ENCODE results near the gene C9orf43. TPM values are rescaled to one million over a fixed set of nuclear protein-coding genes. Genes with fewer than 3 reads are reported as not detected.
A peak's percentile ranks its signal among the peaks of the same experiment; 100 is the strongest.

C9orf43 gene
- total and polyA plus RNA-seq, 10 of the 15 experiments (the other 5 are each of a cell fraction or from before 2014, with no cell fraction given): 0.08 to 0.79 (median 0.55) TPM

- no peak for TF ChIP-seq BACH1 (IDR thresholded peaks at IDR 0.05; ENCODE audit: borderline replicate concordance)
- no peak for TF ChIP-seq IKZF1 (conservative IDR thresholded peaks at IDR 0.05)
- no peak for TF ChIP-seq MYC (IDR thresholded peaks at IDR 0.05; ENCODE audit: insufficient read depth, insufficient read length, insufficient replicate concordance, low read length, severe bottlenecking)
- TF ChIP-seq, protein P1, sequence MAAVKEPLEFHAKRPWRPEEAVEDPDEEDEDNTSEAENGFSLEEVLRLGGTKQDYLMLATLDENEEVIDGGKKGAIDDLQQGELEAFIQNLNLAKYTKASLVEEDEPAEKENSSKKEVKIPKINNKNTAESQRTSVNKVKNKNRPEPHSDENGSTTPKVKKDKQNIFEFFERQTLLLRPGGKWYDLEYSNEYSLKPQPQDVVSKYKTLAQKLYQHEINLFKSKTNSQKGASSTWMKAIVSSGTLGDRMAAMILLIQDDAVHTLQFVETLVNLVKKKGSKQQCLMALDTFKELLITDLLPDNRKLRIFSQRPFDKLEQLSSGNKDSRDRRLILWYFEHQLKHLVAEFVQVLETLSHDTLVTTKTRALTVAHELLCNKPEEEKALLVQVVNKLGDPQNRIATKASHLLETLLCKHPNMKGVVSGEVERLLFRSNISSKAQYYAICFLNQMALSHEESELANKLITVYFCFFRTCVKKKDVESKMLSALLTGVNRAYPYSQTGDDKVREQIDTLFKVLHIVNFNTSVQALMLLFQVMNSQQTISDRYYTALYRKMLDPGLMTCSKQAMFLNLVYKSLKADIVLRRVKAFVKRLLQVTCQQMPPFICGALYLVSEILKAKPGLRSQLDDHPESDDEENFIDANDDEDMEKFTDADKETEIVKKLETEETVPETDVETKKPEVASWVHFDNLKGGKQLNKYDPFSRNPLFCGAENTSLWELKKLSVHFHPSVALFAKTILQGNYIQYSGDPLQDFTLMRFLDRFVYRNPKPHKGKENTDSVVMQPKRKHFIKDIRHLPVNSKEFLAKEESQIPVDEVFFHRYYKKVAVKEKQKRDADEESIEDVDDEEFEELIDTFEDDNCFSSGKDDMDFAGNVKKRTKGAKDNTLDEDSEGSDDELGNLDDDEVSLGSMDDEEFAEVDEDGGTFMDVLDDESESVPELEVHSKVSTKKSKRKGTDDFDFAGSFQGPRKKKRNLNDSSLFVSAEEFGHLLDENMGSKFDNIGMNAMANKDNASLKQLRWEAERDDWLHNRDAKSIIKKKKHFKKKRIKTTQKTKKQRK (IDR thresholded peaks at IDR 0.05; ENCODE audit: low read depth, low read length): no peak
- no peak for TF ChIP-seq HDGF (IDR thresholded peaks at IDR 0.05)
- TF ChIP-seq, protein P2, sequence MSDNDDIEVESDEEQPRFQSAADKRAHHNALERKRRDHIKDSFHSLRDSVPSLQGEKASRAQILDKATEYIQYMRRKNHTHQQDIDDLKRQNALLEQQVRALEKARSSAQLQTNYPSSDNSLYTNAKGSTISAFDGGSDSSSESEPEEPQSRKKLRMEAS (IDR thresholded peaks at IDR 0.05; ENCODE audit: low read depth, low read length): no peak
- no peak for TF ChIP-seq RAD51 (IDR thresholded peaks at IDR 0.05)
- no peak for TF ChIP-seq GABPA (IDR thresholded peaks at IDR 0.05; ENCODE audit: low read depth)
Observed at GRCh38 chr9:113398796-113399195, 11.8 kb upstream of the C9orf43 start (continued).

DNA sequence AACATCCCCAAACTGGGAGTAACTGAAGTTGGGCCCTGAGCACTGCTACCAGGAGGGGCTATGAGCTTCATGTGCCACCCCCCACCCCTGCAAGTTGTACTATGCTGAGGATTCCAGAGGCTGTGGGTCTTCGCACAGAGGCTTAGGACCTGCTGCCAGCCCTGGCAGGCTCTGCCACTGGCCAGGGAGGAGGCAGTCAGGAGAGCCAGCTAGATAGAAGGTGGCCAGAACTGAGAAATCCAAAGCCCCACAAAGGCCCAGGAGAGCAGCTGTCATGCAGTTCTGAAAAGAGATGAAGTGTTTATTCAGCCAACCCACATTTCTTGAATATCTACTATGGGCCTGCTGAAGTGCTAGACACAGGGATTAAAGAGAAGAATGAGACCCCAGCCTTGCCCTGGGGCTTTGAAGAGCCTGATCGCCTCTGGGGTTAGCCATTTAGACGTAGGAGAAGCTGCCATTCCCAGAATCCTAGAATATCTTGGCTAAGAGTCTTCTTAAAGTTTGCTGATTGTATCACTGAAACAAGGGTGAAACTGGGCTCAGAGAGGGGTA is 10.8 kb upstream of the C9orf43 start:
- no peaks in the 10 kb centered on the region for H3K27me3 ChIP-seq (replicated peaks in 1 of 2; ENCODE audit: control insufficient read depth in 2 of 2, insufficient read depth in 2 of 2, low read length in 1 of 2)
- no peak overlapping the region for H3K9ac ChIP-seq (ENCODE audit: control insufficient read depth, insufficient read depth, low read length)
- H3K4me1 ChIP-seq (ENCODE audit: control insufficient read depth, insufficient read depth, low read length): no peaks in the 10 kb centered on the region
- H3K4me2 ChIP-seq (ENCODE audit: control insufficient read depth, insufficient read depth): peak overlapping the region; percentile 69
- no peaks in the 10 kb centered on the region for H3K36me3 ChIP-seq (ENCODE audit: control insufficient read depth in 2 of 2, insufficient read depth in 2 of 2, low read length in 1 of 2)
- BruUV-seq (replicated peaks): no TSS peak
- no peaks in the 10 kb centered on the region for H3K9me3 ChIP-seq (replicated peaks; ENCODE audit: control insufficient read depth, insufficient read depth, low read length)
- RAD21 ChIA-PET (ENCODE audit: unreplicated experiment): interaction anchor here (1.7 to 1.8 kb wide), 2 partner anchors 10 to 258 kb away, joined by 5 to 6 read pairs; partner anchors contain the start of genes C9orf43 and POLE3
- H2AFZ ChIP-seq (ENCODE audit: control insufficient read depth, low read depth, low read length): no peak overlapping the region
- intact Hi-C loops (cut with micrococcal nuclease; ENCODE audit: unreplicated experiment): loop anchor here (2.0 to 10.0 kb wide), 5 partner anchors 23 to 1055 kb away; partner anchors contain the start of genes HDHD3 and WDR31
- CTCF ChIA-PET: interaction anchor here (0.8 to 9.2 kb wide), 10 partner anchors 10 to 257 kb away, joined by 3 to 96 read pairs (median 9); partner anchors contain the start of genes C9orf43, CDC26, POLE3 and PRPF4
- POLR2A ChIA-PET: interaction anchor here (0.6 to 2.8 kb wide), 4 partner anchors 10 to 167 kb away, joined by 3 to 12 read pairs (median 6); partner anchors contain the start of genes CDC26 and HDHD3
- SMC1A ChIA-PET (ENCODE audit: uncharacterized antibody, unreplicated experiment): interaction anchor here (0.7 to 3.8 kb wide), 7 partner anchors 11 to 258 kb away, joined by 3 to 12 read pairs (median 5); partner anchors contain the start of genes C9orf43, CDC26, FKBP15 and POLE3
- DNase-seq (ENCODE audit: low read depth, low spot score) (no peak), FAIRE-seq (no peak), ATAC-seq (no peak)
- 100% methylated on average over 3 of the region's 3 CpGs for WGBS (ENCODE audit: insufficient coverage, insufficient replicate concordance, low lambda C conversion rate, missing lambda C conversion rate)
- H3K4me3 ChIP-seq: no peak overlapping the region
- no peaks in the 10 kb centered on the region; the same call in 1 of the 2 replicates for H3K79me2 ChIP-seq (ENCODE audit: control insufficient read depth, insufficient read depth, low read length)
- no peaks in the 10 kb centered on the region for H4K20me1 ChIP-seq (ENCODE audit: control insufficient read depth, insufficient read depth)
- in situ Hi-C loops (cut with MboI): no loop called here
- no peak overlapping the region for H3K27ac ChIP-seq (ENCODE audit: control insufficient read depth, insufficient read depth)
- no peak for TF ChIP-seq CBX5 (IDR thresholded peaks at IDR 0.05; ENCODE audit: low read depth)
- no peak for TF ChIP-seq PAX5 (IDR thresholded peaks at IDR 0.05; ENCODE audit: borderline replicate concordance, low read depth, low read length)
- TF ChIP-seq ATF7 (IDR thresholded peaks at IDR 0.05; ENCODE audit: low read depth): no peak
- no peak for TF ChIP-seq FOXM1 (IDR thresholded peaks at IDR 0.05; ENCODE audit: low read depth, low read length)
- TF ChIP-seq IRF5 (IDR thresholded peaks at IDR 0.05; ENCODE audit: borderline replicate concordance): no peak
- TF ChIP-seq, protein P3, sequence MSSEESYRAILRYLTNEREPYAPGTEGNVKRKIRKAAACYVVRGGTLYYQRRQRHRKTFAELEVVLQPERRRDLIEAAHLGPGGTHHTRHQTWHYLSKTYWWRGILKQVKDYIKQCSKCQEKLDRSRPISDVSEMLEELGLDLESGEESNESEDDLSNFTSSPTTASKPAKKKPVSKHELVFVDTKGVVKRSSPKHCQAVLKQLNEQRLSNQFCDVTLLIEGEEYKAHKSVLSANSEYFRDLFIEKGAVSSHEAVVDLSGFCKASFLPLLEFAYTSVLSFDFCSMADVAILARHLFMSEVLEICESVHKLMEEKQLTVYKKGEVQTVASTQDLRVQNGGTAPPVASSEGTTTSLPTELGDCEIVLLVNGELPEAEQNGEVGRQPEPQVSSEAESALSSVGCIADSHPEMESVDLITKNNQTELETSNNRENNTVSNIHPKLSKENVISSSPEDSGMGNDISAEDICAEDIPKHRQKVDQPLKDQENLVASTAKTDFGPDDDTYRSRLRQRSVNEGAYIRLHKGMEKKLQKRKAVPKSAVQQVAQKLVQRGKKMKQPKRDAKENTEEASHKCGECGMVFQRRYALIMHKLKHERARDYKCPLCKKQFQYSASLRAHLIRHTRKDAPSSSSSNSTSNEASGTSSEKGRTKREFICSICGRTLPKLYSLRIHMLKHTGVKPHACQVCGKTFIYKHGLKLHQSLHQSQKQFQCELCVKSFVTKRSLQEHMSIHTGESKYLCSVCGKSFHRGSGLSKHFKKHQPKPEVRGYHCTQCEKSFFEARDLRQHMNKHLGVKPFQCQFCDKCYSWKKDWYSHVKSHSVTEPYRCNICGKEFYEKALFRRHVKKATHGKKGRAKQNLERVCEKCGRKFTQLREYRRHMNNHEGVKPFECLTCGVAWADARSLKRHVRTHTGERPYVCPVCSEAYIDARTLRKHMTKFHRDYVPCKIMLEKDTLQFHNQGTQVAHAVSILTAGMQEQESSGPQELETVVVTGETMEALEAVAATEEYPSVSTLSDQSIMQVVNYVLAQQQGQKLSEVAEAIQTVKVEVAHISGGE (CRISPR knock-in tag; IDR thresholded peaks at IDR 0.05): no peak
